Common myeloid progenitor, CD34-positive (primary cell): ENCODE data around the gene PCNT.

Experiments
- CTCF ChIA-PET: fragments of 350-600 bp; sonication (Branson Sonifier 250); formaldehyde crosslinking; loops from one replicate; lab custom pipeline; 2021; ENCODE audit warnings: antibody characterized with exemption; lab: Charles Lee
- POLR2A ChIA-PET: fragments of 350-600 bp; sonication (Branson Sonifier 250); formaldehyde crosslinking; loops from one replicate; lab custom pipeline; 2021; ENCODE audit warnings: antibody characterized with exemption; lab: Charles Lee
- DNase-seq, 3 donors: peaks; one replicate each; pipeline versions ENCODE4 v3.0.0 to v3.0.0-alpha.2; 2013
- H3K27ac ChIP-seq, 2 experiments: 1 replicate in 1 of 2; 2 replicates in 1 of 2; pipeline ENCODE4 v1.7.0; 2013; ENCODE audit warnings: inconsistent platforms in 2 of 2, low read length in 2 of 2, mild to moderate bottlenecking in 2 of 2, low read depth in 1 of 2, moderate library complexity in 1 of 2; ENCODE audit not compliant: severe bottlenecking in 2 of 2, insufficient read depth in 1 of 2, poor library complexity in 1 of 2
- H3K27me3 ChIP-seq, 5 experiments: replicated peaks in 2 of 5; 1 replicate in 3 of 5; 2 replicates in 2 of 5; pipeline versions ENCODE4 v1.6.1 to v1.7.0; 2013; ENCODE audit warnings: low read length in 4 of 5, mild to moderate bottlenecking in 2 of 5, moderate library complexity in 2 of 5, inconsistent platforms in 1 of 5; ENCODE audit not compliant: insufficient read depth in 5 of 5, control insufficient read depth in 4 of 5
- H3K36me3 ChIP-seq, 4 experiments: 1 replicate in 2 of 4; 2 replicates in 2 of 4; pipeline versions ENCODE4 v1.6.1 to v1.7.0; 2013; ENCODE audit warnings: low read length in 3 of 4, control low read depth in 1 of 4, mild to moderate bottlenecking in 1 of 4; ENCODE audit not compliant: control insufficient read depth in 4 of 4, insufficient read depth in 4 of 4
- H3K4me1 ChIP-seq, 4 experiments: 1 replicate in 3 of 4; 2 replicates in 1 of 4; pipeline versions ENCODE4 v1.6.1 to v1.7.1; 2013; ENCODE audit warnings: low read length in 3 of 4, mild to moderate bottlenecking in 3 of 4, control low read depth in 1 of 4, inconsistent platforms in 1 of 4, moderate library complexity in 1 of 4; ENCODE audit not compliant: control insufficient read depth in 4 of 4, insufficient read depth in 4 of 4; ENCODE audit errors: control extremely low read depth in 1 of 4
- H3K4me3 ChIP-seq, 7 experiments: 1 replicate in 4 of 7; 2 replicates in 3 of 7; pipeline versions ENCODE4 v1.5.1 to v1.7.0; 2013; ENCODE audit warnings: mild to moderate bottlenecking in 7 of 7, low read length in 6 of 7, moderate library complexity in 6 of 7, inconsistent platforms in 2 of 7, low read depth in 2 of 7, control low read depth in 1 of 7; ENCODE audit not compliant: insufficient read depth in 4 of 7, control insufficient read depth in 1 of 7; ENCODE audit errors: extremely low read depth in 1 of 7
- H3K9me3 ChIP-seq, 5 experiments: 1 replicate in 4 of 5; 2 replicates in 1 of 5; pipeline versions ENCODE4 v1.6.1 to v1.7.1; 2013; ENCODE audit warnings: low read length in 4 of 5, mild to moderate bottlenecking in 2 of 5, inconsistent platforms in 1 of 5, low read depth in 1 of 5, moderate library complexity in 1 of 5; ENCODE audit not compliant: control insufficient read depth in 4 of 5, insufficient read depth in 2 of 5; ENCODE audit errors: control extremely low read depth in 1 of 5
- WGBS: methylation state at CpG from one replicate; pipeline ENCODE4 v1.1.5; 2013; ENCODE audit not compliant: insufficient coverage; 5-methylcytosine and 5-hydroxymethylcytosine counted together

The PCNT gene

DNA sequence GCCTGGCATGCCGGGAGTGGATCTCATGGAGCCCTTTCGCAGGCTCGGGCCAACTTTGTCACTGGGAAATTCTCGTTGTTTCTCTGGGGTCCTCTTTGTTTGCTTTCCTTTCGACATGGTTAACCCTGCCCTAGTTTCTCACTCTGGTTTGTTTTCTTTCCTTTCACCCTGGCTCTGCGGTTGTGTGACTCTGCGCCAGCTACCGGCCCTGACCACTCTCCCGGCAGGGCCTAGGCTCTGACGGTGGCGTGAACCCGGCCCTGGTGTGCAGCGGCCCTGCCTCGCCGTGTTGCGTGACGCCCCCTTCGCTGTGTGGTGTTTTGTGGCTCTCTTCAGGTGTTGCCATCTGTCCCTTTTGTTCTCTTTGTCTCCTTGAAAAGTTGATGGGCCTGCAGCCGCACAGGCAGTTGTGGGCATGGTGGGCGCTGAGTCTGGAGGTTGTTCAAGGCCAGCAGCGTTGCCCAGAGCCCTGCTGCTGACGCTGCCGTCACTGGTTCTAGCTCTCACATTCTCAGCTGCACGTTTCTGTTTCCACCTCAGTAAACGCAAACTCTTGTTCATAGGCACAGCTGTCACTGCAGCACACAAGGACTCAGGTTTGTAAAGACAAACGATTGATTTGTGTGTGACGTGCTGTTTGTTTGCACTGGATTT is 70.1 kb downstream of the PCNT start:
- no peaks in the 10 kb centered on the region for H3K27me3 ChIP-seq
- no peaks in the 10 kb centered on the region for H3K4me1 ChIP-seq
- H3K4me3 ChIP-seq, result no peak overlapping the region
- CTCF ChIA-PET, result no interaction called here
- peaks cover 13 to 75% (median 62%) of the 10 kb centered on the region in 4 experiments for H3K36me3 ChIP-seq
- POLR2A ChIA-PET, result no interaction called here
- H3K27ac ChIP-seq, result no peak overlapping the region
- no peaks in the 10 kb centered on the region for H3K9me3 ChIP-seq
- no peak for DNase-seq
- 96% methylated on average over 26 of the region's 27 CpGs for WGBS

DNA sequence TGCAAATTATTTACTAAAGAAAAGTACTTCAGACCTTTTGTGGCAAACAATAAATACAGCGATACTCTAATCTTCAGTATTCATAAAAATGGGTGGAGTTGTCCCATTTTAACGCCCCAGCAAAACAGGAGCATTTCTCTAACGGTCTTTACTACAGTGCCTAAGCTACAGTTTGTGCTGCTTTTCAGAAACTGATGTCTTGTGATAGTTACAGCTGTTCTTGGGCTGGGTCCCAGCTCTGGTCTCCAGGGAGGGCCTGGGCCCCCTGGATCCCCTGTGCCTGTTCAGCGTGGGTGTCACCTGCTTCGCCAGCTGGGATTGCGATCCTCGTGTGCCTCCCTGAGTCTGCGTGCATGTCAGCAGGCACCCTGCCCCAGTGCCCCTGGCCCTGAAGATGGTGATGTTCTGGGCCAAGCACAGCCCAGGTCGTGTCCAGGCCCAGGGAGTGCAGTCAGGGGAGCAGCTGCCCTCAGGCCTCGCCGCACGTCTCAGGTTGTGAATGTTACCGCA is 70.7 kb downstream of the PCNT start:
- Histone ChIP-seq H3K9me3 (no peaks in the 10 kb centered on the region), H3K36me3 (peaks cover 13 to 75% (median 63%) of the 10 kb centered on the region in 4 experiments), H3K4me1 (no peaks in the 10 kb centered on the region), H3K27ac (no peak overlapping the region), H3K4me3 (no peak overlapping the region), H3K27me3 (no peaks in the 10 kb centered on the region)
- DNase-seq, result no peak
- ChIA-PET CTCF (no interaction called here), POLR2A (no interaction called here)
- WGBS, result 98% methylated on average over 9 of the region's 13 CpGs

DNA sequence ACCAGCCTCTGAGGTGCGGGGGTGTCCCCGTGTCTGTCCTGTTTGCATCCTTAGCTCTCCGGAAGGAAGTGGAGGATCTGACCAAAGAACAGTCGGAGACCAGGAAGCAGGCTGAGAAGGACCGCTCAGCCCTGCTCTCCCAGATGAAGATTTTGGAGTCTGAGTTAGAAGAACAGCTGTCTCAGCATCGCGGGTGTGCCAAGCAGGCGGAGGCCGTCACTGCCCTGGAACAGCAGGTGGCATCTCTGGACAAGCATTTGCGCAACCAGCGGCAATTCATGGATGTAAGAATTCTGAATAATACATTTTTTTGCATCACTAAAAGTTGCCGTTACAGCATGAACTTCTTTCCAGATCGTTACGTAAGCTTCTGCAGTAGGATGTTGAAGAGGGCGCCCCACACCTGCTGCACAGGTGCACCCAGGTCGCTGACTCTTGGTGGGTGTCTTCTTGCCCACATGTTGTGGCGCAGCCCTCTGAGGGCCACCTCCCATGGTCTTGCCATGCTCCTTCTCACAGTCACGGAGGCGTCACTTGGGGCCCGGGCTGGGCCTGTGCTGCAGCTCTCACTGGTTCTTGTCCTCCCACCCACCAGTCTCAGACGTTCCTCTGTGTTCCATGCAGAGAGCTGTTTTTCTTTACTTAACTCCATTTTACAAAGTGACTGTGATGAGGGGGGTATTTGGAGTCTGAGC is 73.4 kb downstream of the PCNT start:
- no peaks in the 10 kb centered on the region for H3K9me3 ChIP-seq
- POLR2A ChIA-PET, result no interaction called here
- H3K4me3 ChIP-seq, result no peak overlapping the region
- no peaks in the 10 kb centered on the region for H3K27me3 ChIP-seq
- H3K36me3 ChIP-seq, result peaks cover 13 to 82% (median 66%) of the 10 kb centered on the region in 4 experiments
- 97% methylated on average over 20 of the region's 21 CpGs for WGBS
- no peak overlapping the region for H3K27ac ChIP-seq
- CTCF ChIA-PET, result no interaction called here
- H3K4me1 ChIP-seq, result no peaks in the 10 kb centered on the region
- DNase-seq, result no peak

DNA sequence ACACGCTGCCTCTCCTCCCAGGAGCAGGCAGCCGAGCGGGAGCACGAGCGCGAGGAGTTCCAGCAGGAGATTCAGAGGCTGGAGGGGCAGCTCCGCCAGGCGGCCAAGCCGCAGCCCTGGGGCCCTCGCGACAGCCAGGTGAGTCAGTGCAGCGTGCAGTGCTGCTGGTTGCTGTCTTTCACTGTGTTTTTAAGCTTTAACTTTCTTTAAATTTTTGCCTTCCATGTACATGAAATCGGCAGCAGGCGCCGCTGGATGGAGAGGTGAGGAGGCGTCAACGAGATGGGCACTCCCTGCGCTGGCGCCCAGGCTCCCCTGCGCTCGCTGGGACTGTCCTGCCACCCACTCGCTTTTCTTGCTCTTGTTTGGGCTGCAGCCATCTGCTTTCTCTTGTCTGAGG is 74.0 kb downstream of the PCNT start:
- CTCF ChIA-PET, result no interaction called here
- DNase-seq, result no peak
- H3K4me3 ChIP-seq, result no peak overlapping the region
- WGBS, result 99% methylated on average over 10 of the region's 22 CpGs
- POLR2A ChIA-PET, result no interaction called here
- H3K36me3 ChIP-seq, result peaks cover 13 to 82% (median 67%) of the 10 kb centered on the region in 4 experiments
- no peaks in the 10 kb centered on the region for H3K27me3 ChIP-seq
- no peaks in the 10 kb centered on the region for H3K4me1 ChIP-seq
- H3K9me3 ChIP-seq, result no peaks in the 10 kb centered on the region
- H3K27ac ChIP-seq, result no peak overlapping the region

DNA sequence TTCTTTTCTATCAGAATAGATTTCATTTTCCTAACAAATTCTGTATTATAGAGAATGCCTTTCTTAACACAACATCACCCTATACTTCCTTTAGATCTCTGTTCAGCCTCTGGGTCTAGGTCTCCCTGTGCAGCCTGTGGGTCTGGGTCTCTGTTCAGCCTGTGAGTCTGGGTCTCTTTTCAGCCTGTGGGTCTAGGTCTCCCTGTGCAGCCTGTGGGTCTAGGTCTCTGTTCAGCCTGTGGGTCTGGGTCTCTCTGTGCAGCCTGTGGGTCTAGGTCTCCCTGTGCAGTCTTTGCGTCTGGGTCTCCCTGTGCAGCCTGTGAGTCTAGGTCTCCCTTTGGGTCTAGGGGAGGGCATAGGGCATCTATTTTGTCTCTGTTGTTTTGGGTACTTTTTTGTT is 75.2 kb downstream of the PCNT start:
- H3K9me3 ChIP-seq, result no peaks in the 10 kb centered on the region
- WGBS, result no CpG with 5 or more reads among the region's 1 CpG
- no peaks in the 10 kb centered on the region for H3K4me1 ChIP-seq
- no peak overlapping the region for H3K27ac ChIP-seq
- no peak for DNase-seq
- no peak overlapping the region for H3K4me3 ChIP-seq
- ChIA-PET POLR2A (no interaction called here), CTCF (no interaction called here)
- peaks cover 12 to 79% (median 63%) of the 10 kb centered on the region in 4 experiments for H3K36me3 ChIP-seq
- no peaks in the 10 kb centered on the region for H3K27me3 ChIP-seq

DNA sequence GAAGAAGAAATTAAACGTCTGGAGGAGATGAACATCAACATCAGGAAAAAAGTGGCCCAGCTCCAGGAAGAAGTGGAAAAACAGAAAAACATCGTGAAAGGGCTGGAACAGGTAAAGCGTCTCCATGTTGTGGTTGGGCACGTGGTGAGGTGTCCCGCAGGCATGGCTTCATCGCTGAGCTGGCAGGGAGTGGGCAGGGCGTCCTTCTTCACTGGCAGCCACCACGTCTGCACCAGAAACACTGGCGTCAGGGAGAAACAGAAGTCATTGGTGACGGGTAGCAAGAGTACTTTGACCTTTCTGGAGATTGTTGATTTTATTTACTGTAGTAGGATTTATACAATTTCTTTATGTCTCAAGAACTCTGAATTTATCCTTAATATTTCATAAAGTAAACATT is 75.7 kb downstream of the PCNT start:
- Histone ChIP-seq H3K27me3 (no peaks in the 10 kb centered on the region), H3K9me3 (no peaks in the 10 kb centered on the region), H3K4me1 (no peaks in the 10 kb centered on the region), H3K4me3 (no peak overlapping the region), H3K27ac (no peak overlapping the region), H3K36me3 (peaks cover 11 to 79% (median 60%) of the 10 kb centered on the region in 4 experiments)
- WGBS, result 92% methylated on average over 9 of the region's 10 CpGs
- CTCF ChIA-PET, result no interaction called here
- DNase-seq, result no peak
- POLR2A ChIA-PET, result no interaction called here

DNA sequence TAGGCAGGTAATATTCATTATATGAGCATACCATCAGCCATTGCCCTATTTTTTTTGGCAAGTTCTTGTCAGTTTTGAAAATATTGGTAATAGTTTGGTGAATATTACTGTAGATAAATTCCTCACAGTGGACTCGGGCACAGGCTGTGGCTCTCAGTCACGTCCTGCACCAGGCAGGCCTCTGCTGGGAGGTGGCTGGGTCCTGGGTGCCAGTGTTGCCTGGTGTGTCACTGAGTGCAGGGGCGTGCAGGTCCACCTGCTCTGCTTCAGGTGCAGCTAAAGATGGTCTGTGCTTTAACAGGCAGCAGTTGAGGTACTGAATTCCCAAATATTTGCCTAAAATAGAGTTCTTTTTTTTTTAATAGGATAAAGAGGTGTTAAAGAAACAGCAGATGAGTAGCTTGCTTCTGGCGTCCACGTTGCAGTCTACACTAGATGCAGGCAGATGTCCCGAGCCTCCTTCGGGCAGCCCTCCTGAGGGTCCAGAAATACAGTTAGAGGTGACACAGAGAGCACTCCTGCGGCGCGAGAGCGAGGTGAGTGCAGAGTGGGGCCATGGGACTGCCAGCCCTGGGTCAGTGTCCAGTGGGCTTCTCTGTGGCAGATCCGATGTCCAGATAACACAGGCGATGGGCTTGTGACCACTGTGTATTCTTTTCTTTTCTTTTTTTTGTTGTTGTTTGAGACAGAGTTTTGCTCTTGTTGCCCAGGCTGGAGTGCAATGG is 77.4 kb downstream of the PCNT start:
- WGBS, result over 99% methylated on average over 10 of the region's 13 CpGs
- CTCF ChIA-PET, result no interaction called here
- DNase-seq, result no peak

More for the DNA sequence above, 77.4 kb downstream of the PCNT start:
- no peaks in the 10 kb centered on the region for H3K4me1 ChIP-seq
- H3K36me3 ChIP-seq, result peaks cover 8 to 76% (median 58%) of the 10 kb centered on the region in 4 experiments
- H3K27me3 ChIP-seq, result no peaks in the 10 kb centered on the region
- H3K27ac ChIP-seq, result no peak overlapping the region
- POLR2A ChIA-PET, result no interaction called here
- H3K9me3 ChIP-seq, result no peaks in the 10 kb centered on the region
- H3K4me3 ChIP-seq, result no peak overlapping the region
